ENCODE results near the gene SPARC.
"Not testable (repeated sequence)": the region's sequence is repeated elsewhere in the genome, so short reads cannot be mapped to it uniquely, and the experiment has no call there.

The SPARC gene

DNA sequence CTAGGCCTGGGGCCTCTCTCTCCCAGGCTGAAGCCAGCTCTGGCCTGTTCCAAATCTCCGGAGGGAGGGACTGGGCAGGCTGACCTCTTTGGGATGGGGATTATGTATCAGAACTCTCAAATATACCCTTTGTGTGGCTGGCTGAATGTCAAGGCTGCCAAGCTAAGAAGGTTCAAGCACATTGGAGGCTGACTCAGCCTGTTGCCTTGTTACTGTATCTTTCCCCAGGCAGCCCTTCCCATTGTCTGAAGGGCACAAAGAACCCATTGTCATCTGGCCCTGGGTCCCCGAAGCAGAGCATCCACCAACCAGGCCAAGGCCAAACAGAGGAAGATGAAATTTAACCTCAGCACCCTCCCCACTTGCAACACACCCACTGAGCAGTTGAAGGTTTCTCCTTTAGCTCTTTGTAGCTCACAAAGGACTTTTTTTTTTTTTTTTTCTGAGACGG is 7.3 kb upstream of the SPARC start:
- TF ChIP-seq, protein P1, sequence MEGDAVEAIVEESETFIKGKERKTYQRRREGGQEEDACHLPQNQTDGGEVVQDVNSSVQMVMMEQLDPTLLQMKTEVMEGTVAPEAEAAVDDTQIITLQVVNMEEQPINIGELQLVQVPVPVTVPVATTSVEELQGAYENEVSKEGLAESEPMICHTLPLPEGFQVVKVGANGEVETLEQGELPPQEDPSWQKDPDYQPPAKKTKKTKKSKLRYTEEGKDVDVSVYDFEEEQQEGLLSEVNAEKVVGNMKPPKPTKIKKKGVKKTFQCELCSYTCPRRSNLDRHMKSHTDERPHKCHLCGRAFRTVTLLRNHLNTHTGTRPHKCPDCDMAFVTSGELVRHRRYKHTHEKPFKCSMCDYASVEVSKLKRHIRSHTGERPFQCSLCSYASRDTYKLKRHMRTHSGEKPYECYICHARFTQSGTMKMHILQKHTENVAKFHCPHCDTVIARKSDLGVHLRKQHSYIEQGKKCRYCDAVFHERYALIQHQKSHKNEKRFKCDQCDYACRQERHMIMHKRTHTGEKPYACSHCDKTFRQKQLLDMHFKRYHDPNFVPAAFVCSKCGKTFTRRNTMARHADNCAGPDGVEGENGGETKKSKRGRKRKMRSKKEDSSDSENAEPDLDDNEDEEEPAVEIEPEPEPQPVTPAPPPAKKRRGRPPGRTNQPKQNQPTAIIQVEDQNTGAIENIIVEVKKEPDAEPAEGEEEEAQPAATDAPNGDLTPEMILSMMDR (IDR thresholded peaks at IDR 0.05) = no peak
- H3K4me3 ChIP-seq (ENCODE audit: low read depth in 1 of 2, low read length in 1 of 2) = no peak overlapping the region

DNA sequence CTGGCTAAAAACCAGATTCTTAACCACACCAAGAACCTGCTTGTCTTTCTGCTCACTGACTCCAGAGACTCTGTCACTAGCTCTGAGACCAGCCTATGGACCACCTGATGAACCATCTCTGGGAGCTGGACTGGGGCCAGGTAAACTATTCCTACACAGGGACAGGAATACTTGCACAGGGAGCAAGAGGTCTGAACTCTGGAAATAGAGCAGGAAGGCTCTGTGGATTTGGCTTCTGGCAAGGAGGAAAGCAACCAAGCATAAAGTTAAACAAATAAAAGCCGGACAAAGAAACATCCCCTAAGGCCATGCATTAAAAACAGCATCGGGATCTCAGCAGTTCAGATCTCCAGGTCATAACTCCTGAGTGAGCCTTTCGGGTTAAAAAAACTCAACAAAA is 5.6 kb upstream of the SPARC start:
- TF ChIP-seq, protein P1 (IDR thresholded peaks at IDR 0.05) = no peak

More for the DNA sequence above, 7.3 kb upstream of the SPARC start:
- Histone ChIP-seq H3K4me1 (ENCODE audit: control insufficient read depth in 1 of 2, insufficient read depth in 1 of 2, low read depth in 1 of 2, low read length in 1 of 2) (no peaks in the 10 kb centered on the region), H3K27me3 (no peaks in the 10 kb centered on the region), H3K27ac (no peak overlapping the region), H3K36me3 (no peaks in the 10 kb centered on the region), H3K9me3 (no peaks in the 10 kb centered on the region)

DNA sequence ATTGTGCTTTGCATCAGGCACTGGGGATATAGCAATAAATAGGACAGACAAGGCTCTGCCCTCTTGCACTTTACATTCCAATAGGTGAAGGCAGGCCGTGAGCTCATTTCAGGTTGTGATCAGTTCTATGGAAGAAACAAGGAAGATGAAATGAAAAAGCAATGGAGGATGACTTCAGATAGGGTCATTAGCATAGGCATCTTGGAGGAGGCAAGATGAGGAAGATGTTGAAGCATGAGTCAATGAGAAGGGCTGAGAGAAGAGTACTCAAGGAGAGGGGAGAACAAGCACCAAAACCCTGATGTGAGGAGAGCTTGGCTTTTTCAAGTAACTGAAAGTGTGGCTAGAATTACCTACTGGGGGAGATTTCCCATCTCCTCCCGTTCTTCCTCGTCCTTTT is 5.0 kb upstream of the SPARC start:
- H3K27me3 ChIP-seq = peaks cover 4% of the 10 kb centered on the region
- H3K27ac ChIP-seq = no peak overlapping the region
- H3K4me3 ChIP-seq (ENCODE audit: low read depth in 1 of 2, low read length in 1 of 2) = no peak overlapping the region
- TF ChIP-seq, protein P1 (IDR thresholded peaks at IDR 0.05) = no peak
- no peaks in the 10 kb centered on the region for H3K9me3 ChIP-seq
- H3K36me3 ChIP-seq = no peaks in the 10 kb centered on the region
- peaks cover 5% of the 10 kb centered on the region in 2 experiments for H3K4me1 ChIP-seq (ENCODE audit: control insufficient read depth in 1 of 2, insufficient read depth in 1 of 2, low read depth in 1 of 2, low read length in 1 of 2)

More for the DNA sequence above, 5.6 kb upstream of the SPARC start:
- Histone ChIP-seq H3K27ac (no peak overlapping the region), H3K4me3 (ENCODE audit: low read depth in 1 of 2, low read length in 1 of 2) (no peak overlapping the region), H3K9me3 (no peaks in the 10 kb centered on the region), H3K27me3 (no peaks in the 10 kb centered on the region), H3K4me1 (ENCODE audit: control insufficient read depth in 1 of 2, insufficient read depth in 1 of 2, low read depth in 1 of 2, low read length in 1 of 2) (no peaks in the 10 kb centered on the region), H3K36me3 (no peaks in the 10 kb centered on the region)

DNA sequence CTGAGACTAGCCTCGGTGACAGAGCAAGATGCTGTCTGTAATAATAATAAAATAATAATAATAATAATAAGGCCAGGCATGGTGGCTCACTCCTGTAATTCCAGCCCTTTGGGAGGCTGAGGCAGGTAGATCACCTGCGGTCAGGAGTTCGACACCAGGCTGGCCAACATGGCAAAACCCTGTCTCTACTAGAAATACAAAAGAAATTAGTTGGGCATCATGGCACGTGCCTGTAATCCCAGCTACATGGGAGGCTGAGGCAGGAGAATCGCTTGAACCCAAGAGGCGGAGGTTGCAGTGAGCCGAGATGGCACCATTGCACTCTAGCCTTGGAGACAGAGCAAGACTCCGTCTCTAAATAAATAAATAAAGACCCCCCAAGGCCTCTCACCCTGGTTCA is 2.9 kb upstream of the SPARC start:
- H3K4me1 ChIP-seq (ENCODE audit: control insufficient read depth in 1 of 2, insufficient read depth in 1 of 2, low read depth in 1 of 2, low read length in 1 of 2) = peaks cover 25 to 26% of the 10 kb centered on the region in 2 experiments

DNA sequence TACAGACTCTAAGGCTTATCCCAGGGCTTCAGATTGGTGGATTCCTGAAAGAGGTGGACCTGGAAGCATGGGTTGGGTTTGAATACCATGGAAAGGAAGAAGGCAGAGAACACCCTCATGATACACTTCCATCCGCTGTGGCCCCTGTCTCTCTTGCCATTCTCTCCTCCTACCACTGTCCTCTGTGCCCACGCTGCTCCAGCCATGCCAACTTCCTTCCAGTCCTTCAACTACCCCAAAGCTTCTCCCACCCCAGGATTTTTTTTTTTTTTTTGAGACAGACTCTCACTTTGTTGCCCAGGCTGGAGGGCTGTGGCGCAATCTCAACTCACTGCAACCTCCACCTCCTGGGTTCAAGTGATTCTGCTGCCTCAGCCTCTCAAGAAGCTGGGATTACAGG is 1.7 kb upstream of the SPARC start:
- H3K36me3 ChIP-seq = no peaks in the 10 kb centered on the region
- H3K9me3 ChIP-seq = no peaks in the 10 kb centered on the region
- H3K27ac ChIP-seq = no peak overlapping the region
- H3K4me3 ChIP-seq (ENCODE audit: low read depth in 1 of 2, low read length in 1 of 2) = no peak overlapping the region
- TF ChIP-seq, protein P1 (IDR thresholded peaks at IDR 0.05) = no peak
- H3K27me3 ChIP-seq = peaks cover 16% of the 10 kb centered on the region
- peaks cover 36 to 37% of the 10 kb centered on the region in 2 experiments for H3K4me1 ChIP-seq (ENCODE audit: control insufficient read depth in 1 of 2, insufficient read depth in 1 of 2, low read depth in 1 of 2, low read length in 1 of 2)

More for the DNA sequence above, 2.9 kb upstream of the SPARC start:
- not testable (repeated sequence) for H3K4me3 ChIP-seq (ENCODE audit: low read depth in 1 of 2, low read length in 1 of 2); H3K27ac ChIP-seq; H3K36me3 ChIP-seq; H3K9me3 ChIP-seq
- H3K27me3 ChIP-seq = peaks cover 16% of the 10 kb centered on the region

DNA sequence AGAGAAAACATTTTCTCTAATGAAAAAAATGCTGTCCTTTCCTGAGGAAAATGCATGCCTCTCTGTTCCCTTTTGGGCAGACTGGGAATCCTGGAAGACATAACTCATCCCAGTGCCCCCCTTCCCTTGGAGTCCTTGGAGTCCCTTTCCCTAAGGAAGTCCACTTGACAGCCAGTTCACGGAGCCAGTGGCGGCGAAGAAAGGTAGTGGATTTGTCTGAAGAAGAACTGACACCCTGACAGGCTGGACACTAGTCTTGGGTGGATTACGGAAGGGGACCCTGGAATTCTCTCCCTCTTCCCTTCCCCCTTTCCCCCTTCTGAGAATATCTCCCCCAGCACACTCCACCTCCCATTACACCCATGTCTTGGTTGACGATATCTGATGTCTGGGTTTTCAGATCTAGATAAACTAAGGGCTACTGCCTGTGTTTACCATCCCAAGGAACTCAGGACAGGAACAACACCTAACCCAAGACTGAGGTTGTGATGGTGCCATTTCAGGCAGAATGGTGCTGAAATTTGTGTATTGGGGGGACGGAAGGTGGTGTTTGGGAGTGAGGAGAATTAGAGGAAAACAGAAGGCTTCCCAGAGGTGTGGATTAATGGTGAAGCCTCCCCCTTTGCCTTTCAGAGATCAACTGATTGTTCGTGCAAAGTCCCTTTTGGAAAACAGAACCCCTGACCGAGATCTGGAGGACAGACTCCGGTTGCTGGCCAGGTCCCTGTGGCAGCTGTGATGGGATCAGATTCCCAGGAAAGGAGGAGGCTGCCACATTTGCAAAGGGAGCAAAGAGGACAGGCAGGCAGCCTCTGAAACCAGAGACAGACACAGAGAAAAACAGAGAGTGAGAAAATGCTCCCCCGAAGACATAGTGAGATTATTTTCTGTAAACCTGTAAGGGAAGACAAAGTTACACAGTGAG is 704 bp downstream of the SPARC start:
- Histone ChIP-seq H3K4me1 (ENCODE audit: control insufficient read depth in 1 of 2, insufficient read depth in 1 of 2, low read depth in 1 of 2, low read length in 1 of 2) (peaks cover 43 to 46% of the 10 kb centered on the region in 2 experiments), H3K27ac (no peak overlapping the region), H3K9me3 (no peaks in the 10 kb centered on the region), H3K4me3 (ENCODE audit: low read depth in 1 of 2, low read length in 1 of 2) (no peak overlapping the region), H3K36me3 (no peaks in the 10 kb centered on the region), H3K27me3 (peaks cover 16% of the 10 kb centered on the region)
- TF ChIP-seq, protein P1 (IDR thresholded peaks at IDR 0.05) = no peak
